Measurements from ENCODE around the gene SHANK1. TPM values are rescaled to one million over a fixed set of nuclear protein-coding genes. Genes with fewer than 3 reads are reported as not detected.
"Not testable (repeated sequence)": the region's sequence is repeated elsewhere in the genome, so short reads cannot be mapped to it uniquely, and the experiment has no call there.

Gene SHANK1
- total RNA-seq, 1 donor from 2014 or later = 0.40 TPM

GRCh38 chr19:50629801-50630200 is 89.8 kb downstream of the SHANK1 start:
- DNase-seq = no peak
- ATAC-seq (ENCODE audit: poor library complexity) = no peak
- intact Hi-C loops (cut with DNase I) = no loop called here

GRCh38 chr19:50629194-50629593 is 90.4 kb downstream of the SHANK1 start:
- no peak for DNase-seq
- no peak for ATAC-seq (ENCODE audit: poor library complexity)
- intact Hi-C loops (cut with DNase I) = no loop called here

- intact Hi-C loops (cut with DNase I) = no loop called here
These were observed 91.1 kb downstream of the SHANK1 start for GRCh38 chr19:50628551-50628950.

GRCh38 chr19:50628146-50628545 is 91.5 kb downstream of the SHANK1 start:
- ATAC-seq (ENCODE audit: poor library complexity) (no peak), DNase-seq (no peak)
- intact Hi-C loops (cut with DNase I) = no loop called here

More at GRCh38 chr19:50628551-50628950, 91.1 kb downstream of the SHANK1 start:
- DNase-seq = no peak
- no peak for ATAC-seq (ENCODE audit: poor library complexity)

- ATAC-seq (ENCODE audit: poor library complexity) (no peak), DNase-seq (no peak)
- intact Hi-C loops (cut with DNase I) = no loop called here
These were observed 92.8 kb downstream of the SHANK1 start for GRCh38 chr19:50626795-50627194.

DNA sequence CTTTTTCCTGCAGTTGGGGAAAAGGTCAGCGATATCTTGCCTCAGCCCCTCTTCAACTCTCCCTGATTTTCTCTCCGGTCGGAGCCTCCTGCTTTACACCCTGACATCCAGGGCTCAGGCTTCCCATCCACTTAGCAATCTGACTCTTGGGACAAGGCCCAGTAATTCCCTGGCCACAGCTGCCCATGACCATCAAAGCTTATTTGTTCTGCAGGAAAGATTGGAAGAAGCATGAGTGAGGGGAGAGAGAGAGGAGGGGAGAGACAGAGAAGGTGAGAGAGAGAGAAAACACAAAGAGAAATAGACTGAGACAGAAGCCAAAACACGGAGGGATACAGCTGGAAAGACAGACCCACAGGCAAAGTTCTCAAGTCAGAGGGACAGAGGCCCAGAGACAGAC is 93.6 kb downstream of the SHANK1 start:
- intact Hi-C loops (cut with DNase I) = no loop called here
- DNase-seq (no peak), ATAC-seq (ENCODE audit: poor library complexity) (no peak)

DNA sequence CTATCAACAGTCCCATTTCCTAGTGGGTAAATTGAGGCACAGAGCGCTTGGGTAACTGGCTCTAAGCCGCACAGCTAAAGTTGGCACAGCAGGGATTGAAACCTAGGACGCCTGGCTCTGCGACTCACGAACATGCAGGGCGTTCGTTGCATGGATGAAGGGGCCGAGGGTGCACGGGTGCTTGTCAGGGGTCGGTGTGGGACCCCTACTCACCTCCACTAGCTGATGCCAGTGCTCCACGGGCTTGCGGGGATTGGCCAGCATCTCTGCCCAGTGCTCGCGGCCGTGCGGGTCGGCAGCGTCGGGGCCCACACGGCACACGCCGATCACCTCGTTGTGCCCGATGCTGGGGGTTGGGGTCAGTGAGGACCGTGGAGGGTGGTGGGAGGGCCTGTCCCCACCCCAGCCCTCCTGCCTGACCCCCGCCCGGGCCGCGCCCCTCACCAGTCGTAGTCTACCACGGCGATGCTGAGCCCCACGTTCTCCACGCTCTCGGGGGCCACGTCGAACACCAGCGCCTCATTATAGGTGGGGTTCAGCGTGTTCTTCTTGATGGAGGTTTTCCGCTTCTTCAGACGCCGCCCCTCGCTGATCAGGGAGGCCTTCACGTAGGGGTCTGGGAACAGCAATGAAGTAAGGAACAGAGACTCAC is 94.5 kb downstream of the SHANK1 start:
- intact Hi-C loops (cut with DNase I) = no loop called here
- ATAC-seq (ENCODE audit: poor library complexity) (no peak), DNase-seq (no peak)

DNA sequence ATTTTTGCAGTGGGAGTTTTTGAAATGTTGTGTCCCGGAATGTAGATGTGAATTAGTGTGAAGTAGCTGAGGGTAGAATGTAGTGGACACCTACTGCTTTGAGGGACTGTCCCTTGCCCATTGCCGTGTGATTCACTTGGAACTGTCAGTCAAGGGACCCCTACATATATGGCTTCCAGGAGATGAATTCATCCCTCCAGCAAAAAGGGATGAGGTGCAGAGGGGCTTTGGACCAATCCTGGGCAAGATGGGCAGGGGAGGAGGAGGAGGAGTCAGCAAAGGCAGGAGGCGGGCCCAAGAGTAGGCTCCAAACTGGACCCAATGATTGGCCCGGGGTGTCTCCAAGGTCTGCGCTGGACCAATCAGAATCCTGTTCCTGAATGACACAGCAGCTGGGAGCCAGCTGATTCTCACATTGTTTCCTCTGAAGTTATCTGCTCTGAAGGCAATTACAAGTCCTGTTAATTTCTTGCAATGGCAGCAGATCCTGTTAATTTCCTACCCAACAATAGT is 99.2 kb downstream of the SHANK1 start:
- ATAC-seq (ENCODE audit: poor library complexity); intact Hi-C loops (cut with DNase I); DNase-seq: not testable (repeated sequence)

DNA sequence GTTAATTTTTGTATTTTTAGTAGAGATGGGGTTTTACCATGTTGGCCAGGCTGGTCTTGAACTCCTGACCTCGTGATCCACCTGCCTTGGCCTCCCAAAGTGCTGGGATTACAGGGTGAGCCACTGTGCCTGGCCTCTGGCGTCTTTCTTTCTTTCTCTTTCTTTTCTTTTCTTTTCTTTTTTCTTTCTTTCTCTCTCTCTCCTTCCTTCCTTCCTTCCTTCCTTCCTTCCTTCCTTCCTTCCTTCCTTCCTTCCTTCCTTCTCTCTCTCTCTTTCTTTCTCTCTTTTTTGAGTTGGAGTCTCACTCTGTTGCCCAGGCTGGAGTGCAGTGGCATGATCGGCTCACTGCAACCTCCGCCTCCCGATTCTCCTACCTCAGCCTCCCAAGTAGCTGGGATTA is 100.4 kb downstream of the SHANK1 start:
- intact Hi-C loops (cut with DNase I); ATAC-seq (ENCODE audit: poor library complexity); DNase-seq: not testable (repeated sequence)

GRCh38 chr19:50618379-50618778 is 101.2 kb downstream of the SHANK1 start:
- intact Hi-C loops (cut with DNase I); ATAC-seq (ENCODE audit: poor library complexity); DNase-seq: not testable (repeated sequence)

GRCh38 chr19:50612504-50613404 is 106.8 kb downstream of the SHANK1 start:
- ATAC-seq (ENCODE audit: poor library complexity); intact Hi-C loops (cut with DNase I); DNase-seq: not testable (repeated sequence)

Other genes starting within 250 kb of the SHANK1 start
- 68.7 TPM for gene EMC10, start 243.3 kb downstream of the SHANK1 start, total RNA-seq
- 2.0 TPM for gene GARIN5A, start 243.0 kb downstream of the SHANK1 start, total RNA-seq
- 39.8 TPM for gene JOSD2, start 208.6 kb downstream of the SHANK1 start, total RNA-seq
- gene ASPDH, start 205.9 kb downstream of the SHANK1 start, total RNA-seq = not detected
- gene LRRC4B, start 151.4 kb downstream of the SHANK1 start, total RNA-seq = 1.0 TPM
- 0.11 TPM for gene SYT3, start 79.9 kb downstream of the SHANK1 start, total RNA-seq
- 2.5 TPM for gene C19orf81, start 70.4 kb downstream of the SHANK1 start, total RNA-seq
- 3.0 TPM for gene CLEC11A, start 3.6 kb upstream of the SHANK1 start, total RNA-seq
- gene GPR32, start 50.7 kb upstream of the SHANK1 start, total RNA-seq = not detected
- gene ACP4, start 70.6 kb upstream of the SHANK1 start, total RNA-seq = not detected
- not detected for gene KLK1, start 104.0 kb upstream of the SHANK1 start, total RNA-seq
- not detected for gene KLK15, start 113.8 kb upstream of the SHANK1 start, total RNA-seq
- gene KLK3, start 135.1 kb upstream of the SHANK1 start, total RNA-seq = not detected
- not detected for gene KLK2, start 153.6 kb upstream of the SHANK1 start, total RNA-seq
- not detected for gene KLK4, start 191.6 kb upstream of the SHANK1 start, total RNA-seq
- not detected for gene KLK5, start 233.2 kb upstream of the SHANK1 start, total RNA-seq
- gene KLK6, start 249.8 kb upstream of the SHANK1 start, total RNA-seq = not detected

Measured in Right ventricle myocardium superior (tissue), 1 donor.